ENCODE data around the gene FOSB.

FOSB gene

GRCh38 chr19:45476304-45476703 is 8.5 kb downstream of the FOSB start:
- no peak for TF ChIP-seq GATA1 (IDR thresholded peaks at IDR 0.05; ENCODE audit: low read depth, low read length)
- no peak for DNase-seq

DNA sequence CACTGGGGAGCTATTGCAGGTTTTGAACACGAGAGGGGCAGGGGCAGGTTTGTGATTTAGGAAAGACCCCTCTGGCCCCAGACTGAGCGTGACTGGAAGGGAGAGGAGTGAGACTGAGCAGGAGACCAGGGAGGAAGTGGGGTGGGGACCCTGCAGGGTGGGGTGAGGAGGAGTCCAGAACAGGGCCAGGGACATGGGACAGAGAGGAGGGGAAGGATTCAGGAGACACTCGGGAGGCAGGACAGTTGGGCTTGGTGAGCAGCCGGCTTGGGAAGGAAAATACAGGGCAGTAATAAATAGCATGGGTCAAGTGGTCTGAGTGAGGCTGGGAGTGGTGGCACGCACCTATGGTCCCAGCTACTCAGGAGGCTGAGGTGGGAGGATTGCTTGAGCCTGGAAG is 9.4 kb downstream of the FOSB start:
- no peak for DNase-seq
- TF ChIP-seq POLR2A (IDR thresholded peaks at IDR 0.05; ENCODE audit: low read length) (no peak), GATA1 (IDR thresholded peaks at IDR 0.05; ENCODE audit: low read depth, low read length) (no peak)

DNA sequence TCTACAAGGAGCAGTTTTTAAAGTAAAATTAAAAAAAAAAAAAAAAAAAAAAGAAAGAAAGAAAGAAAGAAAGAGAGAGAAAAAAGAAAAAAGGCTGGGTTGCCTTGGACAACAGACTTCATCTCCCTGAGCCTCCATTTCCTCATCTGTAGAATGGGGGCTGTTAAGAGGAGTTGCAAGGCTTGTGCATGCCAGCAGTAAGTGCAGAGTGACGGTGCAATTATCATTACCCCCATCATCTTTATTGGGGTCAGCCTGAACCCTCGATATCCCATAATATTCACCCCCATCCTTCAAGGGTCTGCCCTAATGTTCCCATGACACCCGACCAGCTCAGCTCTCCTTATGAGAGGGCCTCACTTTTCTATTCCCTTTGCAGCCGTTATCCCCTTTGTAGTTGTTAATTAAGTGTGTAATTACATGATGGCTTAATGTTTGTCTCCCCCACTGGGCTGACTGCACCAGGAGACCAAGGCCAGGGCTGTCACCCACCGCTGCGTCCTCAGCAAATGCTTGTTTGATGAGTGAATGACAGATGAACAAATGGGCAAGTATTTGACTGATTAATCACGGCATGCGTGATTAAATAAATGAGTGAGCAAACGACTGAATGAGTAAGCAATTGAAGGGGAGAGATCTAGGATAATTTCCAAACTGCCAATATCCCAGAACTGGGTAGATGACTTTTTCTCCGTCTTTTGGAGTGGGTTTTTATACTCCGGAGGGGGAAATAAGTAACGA is 10.1 kb downstream of the FOSB start:
- no peak for DNase-seq
- TF ChIP-seq GATA1 (IDR thresholded peaks at IDR 0.05; ENCODE audit: low read depth, low read length) = no peak

DNA sequence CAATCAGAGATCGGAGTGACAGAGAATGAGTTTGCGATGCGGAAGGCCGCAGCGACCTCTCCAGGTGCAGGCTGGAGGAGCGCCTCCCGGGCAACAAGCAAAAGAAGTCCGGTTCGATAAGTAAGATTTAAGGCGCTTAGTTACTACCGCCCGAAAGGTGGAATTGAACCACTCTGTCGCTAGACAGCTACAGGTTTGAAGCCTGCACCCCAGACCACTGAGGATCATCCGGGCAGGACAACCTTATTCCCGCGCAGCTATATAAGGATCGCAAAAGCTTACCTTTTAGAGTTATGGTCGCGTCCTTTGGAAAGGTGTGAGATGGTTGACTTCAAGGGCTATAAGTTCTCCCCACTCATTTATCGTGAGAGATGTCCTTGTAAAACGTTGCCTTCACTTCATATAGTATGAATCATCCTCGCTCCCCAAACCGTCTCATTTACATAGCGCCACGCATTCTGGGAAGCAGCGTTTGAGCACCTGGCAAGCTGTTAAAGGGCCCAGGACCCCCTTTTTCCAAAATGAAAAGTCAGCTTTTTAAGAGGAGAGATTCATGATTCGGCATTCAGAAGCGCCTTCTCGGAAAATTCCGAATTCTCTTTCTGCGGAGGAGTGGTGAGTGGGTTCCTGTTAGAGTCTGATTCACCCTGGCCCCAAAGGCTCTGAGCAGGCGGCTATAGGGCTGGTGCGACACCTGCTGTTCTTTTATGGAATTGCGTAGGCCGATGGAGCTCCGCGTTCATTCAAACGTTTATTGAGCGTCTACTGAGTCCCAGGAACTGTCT is 10.8 kb downstream of the FOSB start:
- DNase-seq = peak; percentile 93 to 95
- TF ChIP-seq GATA1 (IDR thresholded peaks at IDR 0.05; ENCODE audit: low read depth, low read length) (no peak), POLR2A (IDR thresholded peaks at IDR 0.05; ENCODE audit: low read length) (peak; percentile 56)

- DNase-seq = no peak
- TF ChIP-seq GATA1 (IDR thresholded peaks at IDR 0.05; ENCODE audit: low read depth, low read length) (no peak), POLR2A (IDR thresholded peaks at IDR 0.05; ENCODE audit: low read length) (no peak)
Measured at GRCh38 chr19:45483033-45483432, 15.2 kb downstream of the FOSB start.

DNA sequence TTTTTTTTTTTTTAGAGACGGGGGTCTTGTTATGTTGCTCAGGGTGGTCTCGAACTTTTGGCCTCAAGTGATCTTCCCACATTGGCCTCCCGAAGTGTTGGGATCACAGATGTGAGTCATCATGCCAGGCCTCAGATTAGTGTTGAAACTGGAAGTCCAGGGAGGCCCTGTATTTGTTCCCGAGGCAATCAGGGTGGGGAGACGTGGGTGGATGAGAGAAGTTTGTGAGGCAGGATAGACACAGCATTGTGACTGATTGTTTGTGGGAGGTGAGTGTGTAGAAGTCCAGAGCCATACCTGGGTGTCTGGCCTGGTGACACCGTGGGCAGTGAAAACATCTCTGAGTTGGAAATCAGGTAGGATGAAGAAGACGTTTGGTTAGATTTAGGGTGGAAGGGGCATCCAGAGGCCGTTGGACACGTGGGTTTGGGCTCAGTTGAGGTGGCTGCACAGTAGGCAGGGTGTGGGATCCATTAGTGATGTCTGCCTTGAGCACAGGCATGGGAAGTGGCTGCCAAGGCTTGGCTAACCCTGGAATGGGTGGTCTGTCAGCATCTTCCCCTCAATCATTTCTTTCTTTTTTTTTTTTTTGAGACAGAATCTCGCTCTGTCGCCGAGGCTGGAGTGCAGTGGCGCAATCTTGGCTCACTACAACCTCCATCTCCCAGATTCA is 16.6 kb downstream of the FOSB start:
- TF ChIP-seq POLR2A (IDR thresholded peaks at IDR 0.05; ENCODE audit: low read length) = no peak
- TF ChIP-seq GATA1 (IDR thresholded peaks at IDR 0.05; ENCODE audit: low read depth, low read length) = no peak
- DNase-seq = no peak

- TF ChIP-seq POLR2A (IDR thresholded peaks at IDR 0.05; ENCODE audit: low read length) (no peak), GATA1 (IDR thresholded peaks at IDR 0.05; ENCODE audit: low read depth, low read length) (no peak)
- peak; percentile 93 to 96 for DNase-seq
Measured at GRCh38 chr19:45485305-45486077, 17.7 kb downstream of the FOSB start.

DNA sequence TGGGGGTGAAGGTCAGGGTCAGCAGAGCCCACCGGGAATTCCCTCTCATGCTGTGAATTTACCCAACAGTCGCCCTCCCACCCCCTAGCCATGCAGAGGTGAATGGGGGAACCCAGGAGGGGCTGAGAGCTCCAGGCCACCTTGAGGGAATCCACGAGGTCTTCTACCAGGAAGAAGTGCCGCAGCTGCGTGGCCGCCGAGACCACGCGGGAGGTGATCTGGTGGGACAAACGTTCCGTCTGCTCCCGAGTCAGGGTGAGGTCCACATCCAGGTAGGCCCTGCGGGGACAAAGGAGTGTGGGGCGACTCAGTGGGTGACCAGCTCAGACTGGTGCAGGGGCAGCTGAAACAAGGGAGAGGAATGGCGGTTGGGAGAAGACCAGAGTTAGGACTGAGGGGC is 20.9 kb downstream of the FOSB start:
- no peak for DNase-seq
- TF ChIP-seq POLR2A (IDR thresholded peaks at IDR 0.05; ENCODE audit: low read length) (no peak), GATA1 (IDR thresholded peaks at IDR 0.05; ENCODE audit: low read depth, low read length) (no peak)

GRCh38 chr19:45489216-45489855 is 21.5 kb downstream of the FOSB start:
- TF ChIP-seq GATA1 (IDR thresholded peaks at IDR 0.05; ENCODE audit: low read depth, low read length) (no peak), POLR2A (IDR thresholded peaks at IDR 0.05; ENCODE audit: low read length) (no peak)
- DNase-seq = no peak

GRCh38 chr19:45492137-45492626 is 24.4 kb downstream of the FOSB start:
- TF ChIP-seq POLR2A (IDR thresholded peaks at IDR 0.05; ENCODE audit: low read length) (no peak), GATA1 (IDR thresholded peaks at IDR 0.05; ENCODE audit: low read depth, low read length) (no peak)
- no peak for DNase-seq

GRCh38 chr19:45492627-45493470 is 25.1 kb downstream of the FOSB start:
- DNase-seq = peak; percentile 56 to 61
- TF ChIP-seq GATA1 (IDR thresholded peaks at IDR 0.05; ENCODE audit: low read depth, low read length) (no peak), POLR2A (IDR thresholded peaks at IDR 0.05; ENCODE audit: low read length) (peak; percentile 35)

GRCh38 chr19:45494261-45494916 is 26.6 kb downstream of the FOSB start:
- DNase-seq = no peak

More at GRCh38 chr19:45494261-45494916, 26.6 kb downstream of the FOSB start:
- TF ChIP-seq POLR2A (IDR thresholded peaks at IDR 0.05; ENCODE audit: low read length) (no peak), GATA1 (IDR thresholded peaks at IDR 0.05; ENCODE audit: low read depth, low read length) (no peak)
